ENCODE results near the gene KIF11.

Gene KIF11

GRCh38 chr10:92664322-92664721, 71.4 kb downstream of the KIF11 start:
- Histone ChIP-seq H3K36me3 (ENCODE audit: control insufficient read depth in 1 of 2, insufficient read depth in 2 of 2, low read depth in 1 of 2, low read length in 2 of 2) (no peaks in the 10 kb centered on the region), H3K27me3 (ENCODE audit: control insufficient read depth in 1 of 2, insufficient read depth in 1 of 2, low read length in 2 of 2) (no peaks in the 10 kb centered on the region), H2BK5ac (ENCODE audit: low read depth, low read length, poor library complexity, severe bottlenecking) (no peak overlapping the region), H3K23ac (ENCODE audit: low read length in 2 of 2) (no peak overlapping the region), H2BK12ac (ENCODE audit: low read length in 2 of 2) (no peak overlapping the region), H2BK15ac (ENCODE audit: low read depth, poor library complexity, severe bottlenecking) (no peak overlapping the region), H3K79me1 (replicated peaks; ENCODE audit: low read length, poor library complexity, severe bottlenecking) (no peaks in the 10 kb centered on the region), H3K4me2 (ENCODE audit: low read length, poor library complexity, severe bottlenecking) (no peak overlapping the region), H4K8ac (ENCODE audit: low read length) (no peak overlapping the region), H3K4me3 (ENCODE audit: insufficient read depth in 1 of 2, low read depth in 1 of 2, low read length in 2 of 2) (no peak overlapping the region), H2BK120ac (ENCODE audit: low read depth, low read length) (no peak overlapping the region), H3K4ac (ENCODE audit: low read depth in 1 of 2, low read length in 2 of 2) (no peak overlapping the region), H3K18ac (ENCODE audit: low read depth in 1 of 2, low read length in 2 of 2) (no peak overlapping the region), H3K9ac (ENCODE audit: low read length) (no peak overlapping the region), H2AK5ac (ENCODE audit: low read length, severe bottlenecking) (no peak overlapping the region), H3K14ac (ENCODE audit: low read length in 2 of 2) (no peak overlapping the region), H4K91ac (ENCODE audit: low read length) (no peak overlapping the region), H3K27ac (ENCODE audit: low read length, poor library complexity, severe bottlenecking) (no peak overlapping the region), H3K4me1 (ENCODE audit: control insufficient read depth, insufficient read depth, low read depth, low read length) (no peaks in the 10 kb centered on the region), H3K9me3 (ENCODE audit: control insufficient read depth, low read length) (peaks cover 12% of the 10 kb centered on the region), H2AFZ (ENCODE audit: low read depth, low read length) (no peak overlapping the region)
- no peak for DNase-seq

- H2BK120ac ChIP-seq (ENCODE audit: low read depth, low read length), result no peak overlapping the region
- H4K8ac ChIP-seq (ENCODE audit: low read length), result no peak overlapping the region
- H3K79me1 ChIP-seq (replicated peaks; ENCODE audit: low read length, poor library complexity, severe bottlenecking), result no peaks in the 10 kb centered on the region
These were observed 74.1 kb downstream of the KIF11 start for GRCh38 chr10:92667078-92667477.

GRCh38 chr10:92677708-92678107, 84.8 kb downstream of the KIF11 start:
- Histone ChIP-seq H3K4me1 (ENCODE audit: control insufficient read depth, insufficient read depth, low read depth, low read length) (no peaks in the 10 kb centered on the region), H4K91ac (ENCODE audit: low read length) (no peak overlapping the region), H3K79me1 (replicated peaks; ENCODE audit: low read length, poor library complexity, severe bottlenecking) (no peaks in the 10 kb centered on the region), H3K36me3 (ENCODE audit: control insufficient read depth in 1 of 2, insufficient read depth in 2 of 2, low read depth in 1 of 2, low read length in 2 of 2) (no peaks in the 10 kb centered on the region), H3K9ac (ENCODE audit: low read length) (no peak overlapping the region), H3K4me3 (ENCODE audit: insufficient read depth in 1 of 2, low read depth in 1 of 2, low read length in 2 of 2) (no peak overlapping the region), H2BK12ac (ENCODE audit: low read length in 2 of 2) (no peak overlapping the region), H2AFZ (ENCODE audit: low read depth, low read length) (no peak overlapping the region), H2BK5ac (ENCODE audit: low read depth, low read length, poor library complexity, severe bottlenecking) (no peak overlapping the region), H4K8ac (ENCODE audit: low read length) (no peak overlapping the region), H2BK120ac (ENCODE audit: low read depth, low read length) (no peak overlapping the region), H3K4ac (ENCODE audit: low read depth in 1 of 2, low read length in 2 of 2) (no peak overlapping the region), H2BK15ac (ENCODE audit: low read depth, poor library complexity, severe bottlenecking) (no peak overlapping the region), H3K9me3 (ENCODE audit: control insufficient read depth, low read length) (no peaks in the 10 kb centered on the region), H3K27me3 (ENCODE audit: control insufficient read depth in 1 of 2, insufficient read depth in 1 of 2, low read length in 2 of 2) (peaks cover 0 to 6% of the 10 kb centered on the region in 2 experiments), H2AK5ac (ENCODE audit: low read length, severe bottlenecking) (no peak overlapping the region), H3K18ac (ENCODE audit: low read depth in 1 of 2, low read length in 2 of 2) (no peak overlapping the region), H3K14ac (ENCODE audit: low read length in 2 of 2) (no peak overlapping the region), H3K27ac (ENCODE audit: low read length, poor library complexity, severe bottlenecking) (no peak overlapping the region), H3K23ac (ENCODE audit: low read length in 2 of 2) (no peak overlapping the region), H3K4me2 (ENCODE audit: low read length, poor library complexity, severe bottlenecking) (no peak overlapping the region)
- DNase-seq, result no peak

More at GRCh38 chr10:92667078-92667477, 74.1 kb downstream of the KIF11 start:
- 98% methylated on average over 6 of the region's 6 CpGs for WGBS
- no peak overlapping the region for H3K4ac ChIP-seq (ENCODE audit: low read depth in 1 of 2, low read length in 2 of 2)
- no peak overlapping the region for H3K14ac ChIP-seq (ENCODE audit: low read length in 2 of 2)
- H2AFZ ChIP-seq (ENCODE audit: low read depth, low read length), result no peak overlapping the region
- H2BK12ac ChIP-seq (ENCODE audit: low read length in 2 of 2), result no peak overlapping the region
- no peak overlapping the region for H3K23ac ChIP-seq (ENCODE audit: low read length in 2 of 2)
- peaks cover 12% of the 10 kb centered on the region for H3K9me3 ChIP-seq (ENCODE audit: control insufficient read depth, low read length)
- H4K91ac ChIP-seq (ENCODE audit: low read length), result no peak overlapping the region
- H3K4me2 ChIP-seq (ENCODE audit: low read length, poor library complexity, severe bottlenecking), result no peak overlapping the region
- no peak for DNase-seq
- H2BK15ac ChIP-seq (ENCODE audit: low read depth, poor library complexity, severe bottlenecking), result no peak overlapping the region
- no peaks in the 10 kb centered on the region for H3K4me1 ChIP-seq (ENCODE audit: control insufficient read depth, insufficient read depth, low read depth, low read length)
- H3K36me3 ChIP-seq (ENCODE audit: control insufficient read depth in 1 of 2, insufficient read depth in 2 of 2, low read depth in 1 of 2, low read length in 2 of 2), result no peaks in the 10 kb centered on the region
- no peak overlapping the region for H2BK5ac ChIP-seq (ENCODE audit: low read depth, low read length, poor library complexity, severe bottlenecking)
- H3K4me3 ChIP-seq (ENCODE audit: insufficient read depth in 1 of 2, low read depth in 1 of 2, low read length in 2 of 2), result no peak overlapping the region
- no peak overlapping the region for H3K27ac ChIP-seq (ENCODE audit: low read length, poor library complexity, severe bottlenecking)
- H3K18ac ChIP-seq (ENCODE audit: low read depth in 1 of 2, low read length in 2 of 2), result no peak overlapping the region
- no peak overlapping the region for H3K9ac ChIP-seq (ENCODE audit: low read length)
- H3K27me3 ChIP-seq (ENCODE audit: control insufficient read depth in 1 of 2, insufficient read depth in 1 of 2, low read length in 2 of 2), result no peaks in the 10 kb centered on the region
- no peak overlapping the region for H2AK5ac ChIP-seq (ENCODE audit: low read length, severe bottlenecking)

- Histone ChIP-seq H3K14ac (ENCODE audit: low read length in 2 of 2) (no peak overlapping the region), H3K4me2 (ENCODE audit: low read length, poor library complexity, severe bottlenecking) (no peak overlapping the region)
- 96% methylated on average over 5 of the region's 5 CpGs for WGBS
These were observed 85.3 kb downstream of the KIF11 start for GRCh38 chr10:92678206-92678605.

More at GRCh38 chr10:92678206-92678605, 85.3 kb downstream of the KIF11 start:
- no peak overlapping the region for H3K27ac ChIP-seq (ENCODE audit: low read length, poor library complexity, severe bottlenecking)
- H3K27me3 ChIP-seq (ENCODE audit: control insufficient read depth in 1 of 2, insufficient read depth in 1 of 2, low read length in 2 of 2), result peaks cover 0 to 7% of the 10 kb centered on the region in 2 experiments
- H2BK120ac ChIP-seq (ENCODE audit: low read depth, low read length), result no peak overlapping the region
- no peak overlapping the region for H4K91ac ChIP-seq (ENCODE audit: low read length)
- H3K4me3 ChIP-seq (ENCODE audit: insufficient read depth in 1 of 2, low read depth in 1 of 2, low read length in 2 of 2), result no peak overlapping the region
- no peaks in the 10 kb centered on the region for H3K79me1 ChIP-seq (replicated peaks; ENCODE audit: low read length, poor library complexity, severe bottlenecking)
- H2AFZ ChIP-seq (ENCODE audit: low read depth, low read length), result no peak overlapping the region
- no peak overlapping the region for H3K23ac ChIP-seq (ENCODE audit: low read length in 2 of 2)
- no peaks in the 10 kb centered on the region for H3K36me3 ChIP-seq (ENCODE audit: control insufficient read depth in 1 of 2, insufficient read depth in 2 of 2, low read depth in 1 of 2, low read length in 2 of 2)
- no peak overlapping the region for H3K4ac ChIP-seq (ENCODE audit: low read depth in 1 of 2, low read length in 2 of 2)
- H2BK5ac ChIP-seq (ENCODE audit: low read depth, low read length, poor library complexity, severe bottlenecking), result no peak overlapping the region
- no peak for DNase-seq
- H4K8ac ChIP-seq (ENCODE audit: low read length), result no peak overlapping the region
- no peaks in the 10 kb centered on the region for H3K4me1 ChIP-seq (ENCODE audit: control insufficient read depth, insufficient read depth, low read depth, low read length)
- no peaks in the 10 kb centered on the region for H3K9me3 ChIP-seq (ENCODE audit: control insufficient read depth, low read length)
- no peak overlapping the region for H2BK15ac ChIP-seq (ENCODE audit: low read depth, poor library complexity, severe bottlenecking)
- no peak overlapping the region for H2AK5ac ChIP-seq (ENCODE audit: low read length, severe bottlenecking)
- H3K9ac ChIP-seq (ENCODE audit: low read length), result no peak overlapping the region
- H3K18ac ChIP-seq (ENCODE audit: low read depth in 1 of 2, low read length in 2 of 2), result no peak overlapping the region
- H2BK12ac ChIP-seq (ENCODE audit: low read length in 2 of 2), result no peak overlapping the region
